ENCODE measurements around the gene ITGAV. TPM values are rescaled to one million over a fixed set of nuclear protein-coding genes. Genes with fewer than 3 reads are reported as not detected.

Gene ITGAV
- total RNA-seq, 1 donor from 2014 or later: 65.6 TPM

GRCh38 chr2:186724736-186725135 lies 134.9 kb downstream of the ITGAV start:
- Mint-ChIP-seq H3K27me3 (no peaks in the 10 kb centered on the region), H3K4me3 (no peak overlapping the region), H3K27ac (no peak overlapping the region), H3K4me1 (ENCODE audit: unreplicated experiment) (peaks cover 9% of the 10 kb centered on the region), H3K36me3 (peaks cover 12% of the 10 kb centered on the region), H3K9me3 (peaks cover 4% of the 10 kb centered on the region)
- no peak for DNase-seq (ENCODE audit: extremely low spot score, unreplicated experiment)
- TF ChIP-seq CTCF (conservative IDR thresholded peaks at IDR 0.05): no peak

GRCh38 chr2:186725783-186726182 lies 135.9 kb downstream of the ITGAV start:
- Mint-ChIP-seq H3K27me3 (no peaks in the 10 kb centered on the region), H3K4me3 (no peak overlapping the region), H3K4me1 (ENCODE audit: unreplicated experiment) (peaks cover 7% of the 10 kb centered on the region), H3K36me3 (peaks cover 12% of the 10 kb centered on the region), H3K27ac (no peak overlapping the region), H3K9me3 (peaks cover 4% of the 10 kb centered on the region)
- no peak for TF ChIP-seq CTCF (conservative IDR thresholded peaks at IDR 0.05)
- no peak for DNase-seq (ENCODE audit: extremely low spot score, unreplicated experiment)

DNA sequence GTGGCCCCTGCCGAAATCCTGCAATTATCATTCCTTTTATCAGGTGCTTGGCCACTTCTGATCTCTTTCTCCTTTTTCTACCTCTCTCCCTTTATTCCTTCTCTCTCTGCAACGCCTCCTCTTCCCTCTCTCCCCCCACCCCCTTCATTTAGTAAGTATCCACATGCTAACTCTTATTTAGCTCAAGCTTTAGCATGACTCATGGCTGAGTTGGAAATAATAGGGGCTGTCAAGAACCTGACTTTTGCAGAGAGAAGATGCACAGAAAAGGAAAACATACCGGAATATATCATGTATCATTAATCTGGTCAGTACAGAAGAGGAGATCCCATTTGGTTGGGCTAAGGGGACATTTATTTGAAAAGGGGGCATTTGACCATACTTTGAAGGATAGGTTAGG lies 137.1 kb downstream of the ITGAV start:
- Mint-ChIP-seq H3K9me3 (peaks cover 4% of the 10 kb centered on the region), H3K27me3 (no peaks in the 10 kb centered on the region), H3K4me3 (no peak overlapping the region), H3K36me3 (peaks cover 15% of the 10 kb centered on the region), H3K27ac (no peak overlapping the region), H3K4me1 (ENCODE audit: unreplicated experiment) (peaks cover 5% of the 10 kb centered on the region)
- DNase-seq (ENCODE audit: extremely low spot score, unreplicated experiment): no peak
- no peak for TF ChIP-seq CTCF (conservative IDR thresholded peaks at IDR 0.05)

- DNase-seq (ENCODE audit: extremely low spot score, unreplicated experiment): no peak
- H3K36me3 Mint-ChIP-seq: peaks cover 18% of the 10 kb centered on the region
- no peak for TF ChIP-seq CTCF (conservative IDR thresholded peaks at IDR 0.05)
- H3K4me3 Mint-ChIP-seq: no peak overlapping the region
- H3K27me3 Mint-ChIP-seq: no peaks in the 10 kb centered on the region
- peaks cover 5% of the 10 kb centered on the region for H3K4me1 Mint-ChIP-seq (ENCODE audit: unreplicated experiment)
- no peak overlapping the region for H3K27ac Mint-ChIP-seq
- H3K9me3 Mint-ChIP-seq: peaks cover 8% of the 10 kb centered on the region
Observed at GRCh38 chr2:186728631-186729030, 138.8 kb downstream of the ITGAV start.

Other genes starting within 250 kb of the ITGAV start
- 56.5 and 67.2 TPM in 2 replicates for gene ZC3H15, start 103.8 kb upstream of the ITGAV start, total RNA-seq (ENCODE audit: low replicate concordance)
- gene FAM171B, start 104.0 kb downstream of the ITGAV start, total RNA-seq (ENCODE audit: low replicate concordance): 7.4 and 21.2 TPM in 2 replicates